Esophagus squamous epithelium (tissue), 5 donors: ENCODE results near the gene GPR31. TPM values are rescaled to one million over a fixed set of nuclear protein-coding genes. Genes with fewer than 3 reads are reported as not detected.

ENCODE experiments used
- DNase-seq: peaks from one replicate; lab custom pipeline; 2025; lab: John Stamatoyannopoulos, UW
- H3K27ac ChIP-seq, 4 donors: fragments of 200-600 bp; sonication (generic); one replicate each; pipeline ENCODE4 v1.5.1; 2016 to 2019; ENCODE audit warnings: mild to moderate bottlenecking in 1 of 4
- H3K27me3 ChIP-seq, 4 donors: fragments of 200-600 bp; sonication (generic); 1 replicate in 3 of 4; 2 replicates in 1 of 4; pipeline versions ENCODE4 v1.5.1 to v1.6.0; 2017 to 2021; ENCODE audit warnings: antibody characterized with exemption in 1 of 4
- H3K36me3 ChIP-seq, 3 donors: fragments of 200-600 bp; sonication (generic); one replicate each; pipeline ENCODE4 v1.5.1; 2016 to 2019
- H3K4me1 ChIP-seq, 3 donors: fragments of 200-600 bp; sonication (generic); one replicate each; pipeline ENCODE4 v1.5.1; 2017 to 2019
- H3K4me3 ChIP-seq, 4 donors: fragments of 200-600 bp; sonication (generic); 1 replicate in 3 of 4; 2 replicates in 1 of 4; pipeline ENCODE4 v1.5.1; 2016 to 2019; ENCODE audit warnings: mild to moderate bottlenecking in 2 of 4, moderate library complexity in 1 of 4
- H3K9me3 ChIP-seq, 3 donors: fragments of 200-600 bp; sonication (generic); one replicate each; pipeline ENCODE4 v1.5.1; 2016 to 2019
- POLR2A ChIP-seq, 4 donors: fragments of 450-650 bp; IDR thresholded peaks; one replicate each; pipeline ENCODE4 v1.6.1; 2017; ENCODE audit warnings: antibody characterized with exemption in 4 of 4, mild to moderate bottlenecking in 4 of 4, moderate library complexity in 3 of 4
- WGBS, 2 donors: methylation state at CpG; one replicate each; pipeline ENCODE4 v1.1.5; 2018; 5-methylcytosine and 5-hydroxymethylcytosine counted together
- intact Hi-C: fragments of 100-400 bp; cut with DNase I; formaldehyde crosslinking; loops from one replicate; pipeline ENCODE4 v1.15.0; 2022
- total RNA-seq, 4 donors: library from RNA; depleted of rRNA; stranded (reverse); fragments of >200 nt; gene quantifications; one replicate each; pipeline ENCODE4 v1.1.0, GENCODE V29; 2016
- TF ChIP-seq, protein P1 (sequence below), 6 experiments: fragments of 450-650 bp in 4 of 6; fragments of 200-600 bp in 2 of 6; sonication (generic) in 2 of 6; IDR thresholded peaks; one replicate each; pipeline ENCODE4 v1.5.1; 2016 to 2019; ENCODE audit warnings: antibody characterized with exemption in 6 of 6, mild to moderate bottlenecking in 4 of 6, moderate library complexity in 4 of 6
- donor health status: DM: yes; HTN: yes; CAD: no.

The GPR31 gene
- total RNA-seq, 4 donors from 2014 or later = not detected

DNA sequence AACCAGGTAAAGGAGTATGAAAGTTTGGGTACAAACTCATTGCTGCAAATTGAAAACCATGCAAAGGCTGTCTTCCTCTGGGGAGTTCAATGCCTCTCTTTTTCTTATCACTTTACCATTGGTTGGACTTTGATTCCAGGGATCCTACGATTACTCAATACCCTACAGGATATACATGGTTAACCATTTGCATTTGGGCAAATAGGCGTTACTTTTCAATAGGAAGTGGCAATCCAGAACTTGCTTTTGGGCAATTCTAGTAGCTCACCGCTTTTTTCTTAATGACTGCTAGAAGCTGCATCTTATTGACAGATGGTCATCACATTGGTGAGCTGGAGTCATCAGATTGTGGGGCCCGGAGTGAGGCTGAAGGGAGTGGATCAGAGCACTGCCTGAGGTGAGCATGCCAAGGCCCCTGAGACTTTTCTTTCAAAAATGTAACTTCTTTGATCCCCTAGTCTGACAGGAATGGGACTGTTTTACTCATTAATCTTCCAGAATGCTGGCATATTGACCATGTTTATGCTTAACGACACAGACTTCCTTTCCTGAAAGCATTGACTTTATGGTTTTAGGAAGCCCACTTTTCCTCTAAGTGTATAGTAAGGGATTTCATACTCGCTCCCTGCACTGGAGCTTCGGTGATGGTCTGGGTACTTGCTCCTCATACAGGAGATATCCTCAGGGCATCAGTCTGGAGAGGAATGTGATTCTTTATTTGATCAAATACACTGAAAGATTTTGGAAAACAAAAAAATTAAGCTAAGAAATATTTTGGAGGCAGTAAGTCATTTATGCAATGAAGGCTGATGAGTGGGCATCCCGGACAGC lies 34.7 kb downstream of the GPR31 start, which contains the start of gene CCR6:
Gene CCR6, plus strand, starts transcription at position 270 of the 831 bp plus-strand sequence. CDS start 13,039 bp downstream, outside the sequence.
- no peak for DNase-seq
- Histone ChIP-seq H3K36me3 (no peaks in the 10 kb centered on the region), H3K4me3 (peak within 1 kb of the TSS in 1 of 4 donors; percentile 12), H3K27me3 (peaks cover 0 to 17% (median 0%) of the 10 kb centered on the region in 4 donors), H3K27ac (peak within 1 kb of the TSS in 2 of 4 donors; percentile 17 to 52), H3K4me1 (no peaks in the 10 kb centered on the region), H3K9me3 (no peaks in the 10 kb centered on the region)
- WGBS, 2 donors = 56% methylated on average over 8 of the region's 8 CpGs
- TF ChIP-seq, protein P1, sequence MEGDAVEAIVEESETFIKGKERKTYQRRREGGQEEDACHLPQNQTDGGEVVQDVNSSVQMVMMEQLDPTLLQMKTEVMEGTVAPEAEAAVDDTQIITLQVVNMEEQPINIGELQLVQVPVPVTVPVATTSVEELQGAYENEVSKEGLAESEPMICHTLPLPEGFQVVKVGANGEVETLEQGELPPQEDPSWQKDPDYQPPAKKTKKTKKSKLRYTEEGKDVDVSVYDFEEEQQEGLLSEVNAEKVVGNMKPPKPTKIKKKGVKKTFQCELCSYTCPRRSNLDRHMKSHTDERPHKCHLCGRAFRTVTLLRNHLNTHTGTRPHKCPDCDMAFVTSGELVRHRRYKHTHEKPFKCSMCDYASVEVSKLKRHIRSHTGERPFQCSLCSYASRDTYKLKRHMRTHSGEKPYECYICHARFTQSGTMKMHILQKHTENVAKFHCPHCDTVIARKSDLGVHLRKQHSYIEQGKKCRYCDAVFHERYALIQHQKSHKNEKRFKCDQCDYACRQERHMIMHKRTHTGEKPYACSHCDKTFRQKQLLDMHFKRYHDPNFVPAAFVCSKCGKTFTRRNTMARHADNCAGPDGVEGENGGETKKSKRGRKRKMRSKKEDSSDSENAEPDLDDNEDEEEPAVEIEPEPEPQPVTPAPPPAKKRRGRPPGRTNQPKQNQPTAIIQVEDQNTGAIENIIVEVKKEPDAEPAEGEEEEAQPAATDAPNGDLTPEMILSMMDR (IDR thresholded peaks at IDR 0.05) = no peak
- TF ChIP-seq POLR2A (IDR thresholded peaks at IDR 0.05) = no peak
- intact Hi-C loops = no loop called here

DNA sequence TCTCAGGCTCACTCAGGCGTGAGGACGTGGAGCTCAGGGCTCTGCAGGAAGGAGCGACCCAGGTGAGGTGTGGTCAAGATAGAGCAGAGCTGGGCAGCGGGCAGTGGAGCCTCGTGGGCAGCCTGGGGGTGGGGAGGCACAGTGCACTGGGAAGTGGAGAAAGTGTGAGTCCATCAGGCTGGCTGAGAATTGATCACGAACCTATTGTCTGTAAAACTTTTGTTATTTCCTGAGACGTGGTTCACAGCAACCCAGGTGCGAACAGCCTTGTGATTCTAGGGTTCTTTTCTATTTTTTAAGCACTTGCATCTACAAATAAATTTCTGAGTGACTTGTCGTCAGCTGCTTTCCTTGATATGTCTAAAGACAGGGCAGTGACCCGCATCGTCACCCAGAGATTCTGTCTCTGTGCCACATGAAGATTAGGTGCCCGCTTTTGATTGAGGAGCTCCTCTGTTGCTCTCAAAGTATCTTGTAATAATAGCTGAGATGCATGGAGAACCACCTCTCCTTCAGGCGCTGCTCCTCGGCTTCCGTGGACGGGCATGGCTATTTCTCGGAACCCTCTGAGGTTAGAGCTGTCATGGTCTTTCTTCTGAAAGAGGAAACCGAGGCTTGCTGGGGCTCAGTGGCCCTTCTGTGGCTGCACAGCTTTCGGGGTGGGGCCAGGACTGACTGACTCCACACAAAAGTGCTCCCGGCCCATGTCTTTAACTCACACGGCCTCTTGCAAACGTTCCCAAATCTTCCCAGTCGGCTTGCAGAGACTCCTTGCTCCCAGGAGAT lies 35.5 kb downstream of the GPR31 start:
- Histone ChIP-seq H3K9me3 (no peaks in the 10 kb centered on the region), H3K4me3 (no peak overlapping the region), H3K27ac (peak overlapping the region in 2 of 4 donors; percentile 17 to 52), H3K4me1 (no peaks in the 10 kb centered on the region), H3K27me3 (peaks cover 0 to 19% (median 0%) of the 10 kb centered on the region in 4 donors), H3K36me3 (no peaks in the 10 kb centered on the region)
- WGBS, 2 donors = 63 to 81% methylated on average over 13 to 22 of the region's 23 CpGs
- no peak for DNase-seq
- intact Hi-C loops = no loop called here
- no peak for TF ChIP-seq POLR2A (IDR thresholded peaks at IDR 0.05)
- TF ChIP-seq, protein P1 (IDR thresholded peaks at IDR 0.05) = no peak

DNA sequence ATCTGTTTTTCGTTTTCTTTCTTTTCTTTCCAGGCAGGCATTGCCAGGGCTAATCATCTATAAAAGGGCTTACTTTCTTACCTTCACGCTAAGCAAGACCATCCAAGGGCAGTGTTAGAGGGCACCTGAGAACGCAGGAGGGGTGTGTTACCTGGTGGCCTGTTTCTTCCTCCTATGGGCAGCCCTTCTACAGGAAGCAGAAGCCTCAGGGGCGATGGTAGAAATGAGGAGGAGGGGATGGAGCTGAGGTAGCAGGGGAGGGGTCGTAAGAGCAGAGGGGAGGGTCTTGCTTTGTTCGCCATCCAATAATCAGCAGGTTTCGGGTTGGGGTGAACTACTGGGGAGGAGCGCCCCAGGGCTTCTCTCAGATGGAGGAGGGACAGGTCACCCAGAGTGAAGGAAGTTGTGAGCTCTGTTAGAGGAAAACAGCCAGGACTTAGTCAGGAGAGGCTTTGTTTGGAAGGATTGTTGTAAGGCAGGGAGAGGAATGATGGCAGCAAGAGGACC lies 36.4 kb downstream of the GPR31 start:
- H3K27me3 ChIP-seq = peaks cover 0 to 27% (median 0%) of the 10 kb centered on the region in 4 donors
- no peaks in the 10 kb centered on the region for H3K36me3 ChIP-seq
- H3K4me3 ChIP-seq = no peak overlapping the region
- H3K27ac ChIP-seq = peak overlapping the region in 2 of 4 donors; percentile 17 to 52
- 65 to 80% methylated on average over 7 to 8 of the region's 8 CpGs for WGBS, 2 donors
- DNase-seq = no peak
- intact Hi-C loops = no loop called here
- no peaks in the 10 kb centered on the region for H3K9me3 ChIP-seq
- TF ChIP-seq, protein P1 (IDR thresholded peaks at IDR 0.05) = no peak
- no peak for TF ChIP-seq POLR2A (IDR thresholded peaks at IDR 0.05)
- peaks cover 0 to 4% (median 0%) of the 10 kb centered on the region in 3 donors for H3K4me1 ChIP-seq

DNA sequence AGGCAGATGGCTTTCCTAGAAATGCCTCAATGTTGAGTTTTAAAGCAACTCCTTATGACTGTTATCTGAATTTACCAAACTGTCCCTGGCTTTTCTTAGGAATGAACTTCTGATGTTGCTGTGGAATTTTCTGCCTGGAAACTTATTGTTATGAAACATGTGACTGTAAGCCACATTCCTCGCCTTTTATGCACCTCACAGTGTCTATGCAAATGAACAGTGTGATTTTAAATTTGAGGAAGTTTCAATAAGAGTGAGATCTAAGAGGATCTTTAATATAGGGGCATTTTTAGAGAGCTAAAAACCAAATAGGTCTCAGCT lies 37.2 kb downstream of the GPR31 start:
- Histone ChIP-seq H3K9me3 (no peaks in the 10 kb centered on the region), H3K27ac (peak overlapping the region in 2 of 4 donors; percentile 3 to 22), H3K4me1 (peaks cover 0 to 12% (median 0%) of the 10 kb centered on the region in 3 donors), H3K27me3 (peaks cover 0 to 29% (median 0%) of the 10 kb centered on the region in 4 donors), H3K36me3 (no peaks in the 10 kb centered on the region), H3K4me3 (no peak overlapping the region)
- TF ChIP-seq, protein P1 (IDR thresholded peaks at IDR 0.05) = no peak
- no peak for TF ChIP-seq POLR2A (IDR thresholded peaks at IDR 0.05)
- intact Hi-C loops = no loop called here
- WGBS, 2 donors = 30 to 73% methylated on average over 1 of the region's 1 CpG
- no peak for DNase-seq
